ENCODE results near the gene BTBD16. TPM values are rescaled to one million over a fixed set of nuclear protein-coding genes. Genes with fewer than 3 reads are reported as not detected.

Gene BTBD16
- total and polyA plus RNA-seq, 2 of the 13 experiments (the other 11 are each of a cell fraction or from before 2014, with no cell fraction given): 5.0 to 11.9 TPM

GRCh38 chr10:122267849-122268737 is 3.0 kb upstream of the BTBD16 start (continued):
- TF ChIP-seq, protein P1, sequence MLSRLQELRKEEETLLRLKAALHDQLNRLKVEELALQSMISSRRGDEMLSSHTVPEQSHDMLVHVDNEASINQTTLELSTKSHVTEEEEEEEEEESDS (CRISPR knock-in tag; IDR thresholded peaks at IDR 0.05; ENCODE audit: borderline replicate concordance): no peak
- TF ChIP-seq, protein P2, sequence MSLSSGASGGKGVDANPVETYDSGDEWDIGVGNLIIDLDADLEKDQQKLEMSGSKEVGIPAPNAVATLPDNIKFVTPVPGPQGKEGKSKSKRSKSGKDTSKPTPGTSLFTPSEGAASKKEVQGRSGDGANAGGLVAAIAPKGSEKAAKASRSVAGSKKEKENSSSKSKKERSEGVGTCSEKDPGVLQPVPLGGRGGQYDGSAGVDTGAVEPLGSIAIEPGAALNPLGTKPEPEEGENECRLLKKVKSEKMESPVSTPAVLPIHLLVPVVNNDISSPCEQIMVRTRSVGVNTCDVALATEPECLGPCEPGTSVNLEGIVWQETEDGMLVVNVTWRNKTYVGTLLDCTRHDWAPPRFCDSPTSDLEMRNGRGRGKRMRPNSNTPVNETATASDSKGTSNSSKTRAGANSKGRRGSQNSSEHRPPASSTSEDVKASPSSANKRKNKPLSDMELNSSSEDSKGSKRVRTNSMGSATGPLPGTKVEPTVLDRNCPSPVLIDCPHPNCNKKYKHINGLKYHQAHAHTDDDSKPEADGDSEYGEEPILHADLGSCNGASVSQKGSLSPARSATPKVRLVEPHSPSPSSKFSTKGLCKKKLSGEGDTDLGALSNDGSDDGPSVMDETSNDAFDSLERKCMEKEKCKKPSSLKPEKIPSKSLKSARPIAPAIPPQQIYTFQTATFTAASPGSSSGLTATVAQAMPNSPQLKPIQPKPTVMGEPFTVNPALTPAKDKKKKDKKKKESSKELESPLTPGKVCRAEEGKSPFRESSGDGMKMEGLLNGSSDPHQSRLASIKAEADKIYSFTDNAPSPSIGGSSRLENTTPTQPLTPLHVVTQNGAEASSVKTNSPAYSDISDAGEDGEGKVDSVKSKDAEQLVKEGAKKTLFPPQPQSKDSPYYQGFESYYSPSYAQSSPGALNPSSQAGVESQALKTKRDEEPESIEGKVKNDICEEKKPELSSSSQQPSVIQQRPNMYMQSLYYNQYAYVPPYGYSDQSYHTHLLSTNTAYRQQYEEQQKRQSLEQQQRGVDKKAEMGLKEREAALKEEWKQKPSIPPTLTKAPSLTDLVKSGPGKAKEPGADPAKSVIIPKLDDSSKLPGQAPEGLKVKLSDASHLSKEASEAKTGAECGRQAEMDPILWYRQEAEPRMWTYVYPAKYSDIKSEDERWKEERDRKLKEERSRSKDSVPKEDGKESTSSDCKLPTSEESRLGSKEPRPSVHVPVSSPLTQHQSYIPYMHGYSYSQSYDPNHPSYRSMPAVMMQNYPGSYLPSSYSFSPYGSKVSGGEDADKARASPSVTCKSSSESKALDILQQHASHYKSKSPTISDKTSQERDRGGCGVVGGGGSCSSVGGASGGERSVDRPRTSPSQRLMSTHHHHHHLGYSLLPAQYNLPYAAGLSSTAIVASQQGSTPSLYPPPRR (CRISPR knock-in tag; IDR thresholded peaks at IDR 0.05; ENCODE audit: borderline replicate concordance): no peak
- TF ChIP-seq ZNF326 (CRISPR knock-in tag; IDR thresholded peaks at IDR 0.05; ENCODE audit: borderline replicate concordance) (no peak), KDM3A (CRISPR knock-in tag; IDR thresholded peaks at IDR 0.05; ENCODE audit: low read depth) (0 out of 2 replicates have a peak, but pooled peaks have one; percentile 37), GZF1 (CRISPR knock-in tag; IDR thresholded peaks at IDR 0.05) (no peak), ZNF607 (CRISPR knock-in tag; IDR thresholded peaks at IDR 0.05; ENCODE audit: borderline replicate concordance) (no peak), TBX3 (IDR thresholded peaks at IDR 0.05; ENCODE audit: borderline replicate concordance) (no peak), ZBTB3 (CRISPR knock-in tag; IDR thresholded peaks at IDR 0.05; ENCODE audit: borderline replicate concordance, low read depth) (no peak), FOXC1 (CRISPR knock-in tag; IDR thresholded peaks at IDR 0.05; ENCODE audit: borderline replicate concordance) (0 out of 2 replicates have a peak, but pooled peaks have one; percentile 48), SIN3A (IDR thresholded peaks at IDR 0.05; ENCODE audit: borderline replicate concordance, low read depth, low read length) (no peak), HIVEP1 (CRISPR knock-in tag; IDR thresholded peaks at IDR 0.05) (no peak), ZSCAN21 (CRISPR knock-in tag; IDR thresholded peaks at IDR 0.05; ENCODE audit: borderline replicate concordance) (no peak), ARNT (IDR thresholded peaks at IDR 0.05) (no peak), RNF2 (conservative IDR thresholded peaks at IDR 0.05; ENCODE audit: low read depth) (no peak), USF2 (IDR thresholded peaks at IDR 0.05; ENCODE audit: low read depth, low read length) (no peak), USF2 (CRISPR knock-in tag; IDR thresholded peaks at IDR 0.05; ENCODE audit: borderline replicate concordance) (no peak), GATAD2A (CRISPR knock-in tag; IDR thresholded peaks at IDR 0.05) (peak; percentile 44), ATM (IDR thresholded peaks at IDR 0.05; ENCODE audit: borderline replicate concordance) (no peak)
- TF ChIP-seq, protein P3, sequence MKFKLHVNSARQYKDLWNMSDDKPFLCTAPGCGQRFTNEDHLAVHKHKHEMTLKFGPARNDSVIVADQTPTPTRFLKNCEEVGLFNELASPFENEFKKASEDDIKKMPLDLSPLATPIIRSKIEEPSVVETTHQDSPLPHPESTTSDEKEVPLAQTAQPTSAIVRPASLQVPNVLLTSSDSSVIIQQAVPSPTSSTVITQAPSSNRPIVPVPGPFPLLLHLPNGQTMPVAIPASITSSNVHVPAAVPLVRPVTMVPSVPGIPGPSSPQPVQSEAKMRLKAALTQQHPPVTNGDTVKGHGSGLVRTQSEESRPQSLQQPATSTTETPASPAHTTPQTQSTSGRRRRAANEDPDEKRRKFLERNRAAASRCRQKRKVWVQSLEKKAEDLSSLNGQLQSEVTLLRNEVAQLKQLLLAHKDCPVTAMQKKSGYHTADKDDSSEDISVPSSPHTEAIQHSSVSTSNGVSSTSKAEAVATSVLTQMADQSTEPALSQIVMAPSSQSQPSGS (CRISPR knock-in tag; IDR thresholded peaks at IDR 0.05): peak; percentile 28; the same call in 1 of the 2 replicates
- TF ChIP-seq, protein P4, sequence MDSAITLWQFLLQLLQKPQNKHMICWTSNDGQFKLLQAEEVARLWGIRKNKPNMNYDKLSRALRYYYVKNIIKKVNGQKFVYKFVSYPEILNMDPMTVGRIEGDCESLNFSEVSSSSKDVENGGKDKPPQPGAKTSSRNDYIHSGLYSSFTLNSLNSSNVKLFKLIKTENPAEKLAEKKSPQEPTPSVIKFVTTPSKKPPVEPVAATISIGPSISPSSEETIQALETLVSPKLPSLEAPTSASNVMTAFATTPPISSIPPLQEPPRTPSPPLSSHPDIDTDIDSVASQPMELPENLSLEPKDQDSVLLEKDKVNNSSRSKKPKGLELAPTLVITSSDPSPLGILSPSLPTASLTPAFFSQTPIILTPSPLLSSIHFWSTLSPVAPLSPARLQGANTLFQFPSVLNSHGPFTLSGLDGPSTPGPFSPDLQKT (CRISPR knock-in tag; IDR thresholded peaks at IDR 0.05; ENCODE audit: borderline replicate concordance): no peak

All from HepG2 (cell line).